RWPE2 (cell line): ENCODE results near the gene DDX41.

Experiments used
- ATAC-seq: fragments of 200-7000 bp; cut with Tn5 transposase; 3 replicates; pipeline ENCODE4 v1.9.1; 2021; ENCODE audit warnings: low read depth
- DNase-seq: peaks from one replicate; pipeline ENCODE4 v3.0.0-alpha.2; 2020; ENCODE audit warnings: low spot score
- H3K27ac ChIP-seq: fragments of 450-650 bp; 2 replicates; pipeline ENCODE4 v1.5.1; 2017; ENCODE audit warnings: mild to moderate bottlenecking; ENCODE audit not compliant: poor library complexity, severe bottlenecking
- H3K27me3 ChIP-seq: fragments of 250-450 bp; sonication (Bioruptor Pico); 2 replicates; pipeline ENCODE4 v1.5.1; 2021; ENCODE audit warnings: mild to moderate bottlenecking, moderate library complexity; ENCODE audit not compliant: insufficient read depth, poor library complexity, severe bottlenecking
- H3K36me3 ChIP-seq: fragments of 250-450 bp; sonication (Bioruptor Pico); 2 replicates; pipeline ENCODE4 v1.5.1; 2020; ENCODE audit warnings: low read depth, mild to moderate bottlenecking, moderate library complexity
- H3K4me1 ChIP-seq: fragments of 250-450 bp; sonication (Bioruptor Pico); 2 replicates; pipeline ENCODE4 v1.5.1; 2021; ENCODE audit warnings: mild to moderate bottlenecking, moderate library complexity; ENCODE audit not compliant: insufficient read depth, poor library complexity, severe bottlenecking
- H3K4me3 ChIP-seq: fragments of 250-450 bp; sonication (Bioruptor Pico); 2 replicates; pipeline ENCODE4 v1.5.1; 2021; ENCODE audit warnings: mild to moderate bottlenecking, moderate library complexity; ENCODE audit not compliant: severe bottlenecking
- H3K9me3 ChIP-seq: fragments of 250-450 bp; sonication (Bioruptor Pico); 2 replicates; pipeline ENCODE4 v1.5.1; 2021; ENCODE audit warnings: mild to moderate bottlenecking, moderate library complexity; ENCODE audit not compliant: severe bottlenecking
- CTCF ChIP-seq: fragments of 450-650 bp; IDR thresholded peaks from one replicate; pipeline ENCODE4 v1.5.1; 2017; ENCODE audit warnings: mild to moderate bottlenecking, moderate library complexity; ENCODE audit not compliant: poor library complexity, severe bottlenecking

Gene DDX41

GRCh38 chr5:177513500-177513899 is 3.3 kb downstream of the DDX41 start:
- DNase-seq, result peak; percentile 64
- Histone ChIP-seq H3K36me3 (peaks cover 62% of the 10 kb centered on the region), H3K9me3 (no peaks in the 10 kb centered on the region), H3K4me3 (no peak overlapping the region), H3K27me3 (no peaks in the 10 kb centered on the region), H3K27ac (no peak overlapping the region), H3K4me1 (no peaks in the 10 kb centered on the region)
- no peak for ATAC-seq
- no peak for TF ChIP-seq CTCF

GRCh38 chr5:177512736-177513380 is 3.9 kb downstream of the DDX41 start:
- no peak for ATAC-seq
- H3K36me3 ChIP-seq, result peaks cover 62% of the 10 kb centered on the region
- no peak for TF ChIP-seq CTCF

GRCh38 chr5:177511796-177512675 is 4.7 kb downstream of the DDX41 start:
- Histone ChIP-seq H3K4me1 (no peaks in the 10 kb centered on the region), H3K36me3 (peaks cover 62% of the 10 kb centered on the region), H3K9me3 (no peaks in the 10 kb centered on the region), H3K27ac (no peak overlapping the region), H3K4me3 (no peak overlapping the region), H3K27me3 (no peaks in the 10 kb centered on the region)
- DNase-seq (no peak), ATAC-seq (no peak)
- TF ChIP-seq CTCF, result no peak

More at GRCh38 chr5:177512736-177513380, 3.9 kb downstream of the DDX41 start:
- no peaks in the 10 kb centered on the region for H3K9me3 ChIP-seq
- peak; percentile 55 for DNase-seq
- H3K27me3 ChIP-seq, result no peaks in the 10 kb centered on the region
- H3K4me1 ChIP-seq, result no peaks in the 10 kb centered on the region
- H3K4me3 ChIP-seq, result no peak overlapping the region
- H3K27ac ChIP-seq, result no peak overlapping the region

GRCh38 chr5:177511181-177511580 is 5.6 kb downstream of the DDX41 start:
- TF ChIP-seq CTCF, result no peak
- Histone ChIP-seq H3K4me1 (no peaks in the 10 kb centered on the region), H3K36me3 (peaks cover 62% of the 10 kb centered on the region)

GRCh38 chr5:177510567-177511053 is 6.2 kb downstream of the DDX41 start:
- H3K36me3 ChIP-seq, result peaks cover 57% of the 10 kb centered on the region
- DNase-seq (no peak), ATAC-seq (no peak)
- no peaks in the 10 kb centered on the region for H3K9me3 ChIP-seq
- no peaks in the 10 kb centered on the region for H3K27me3 ChIP-seq
- H3K27ac ChIP-seq, result no peak overlapping the region
- no peaks in the 10 kb centered on the region for H3K4me1 ChIP-seq
- H3K4me3 ChIP-seq, result no peak overlapping the region
- no peak for TF ChIP-seq CTCF

More at GRCh38 chr5:177511181-177511580, 5.6 kb downstream of the DDX41 start:
- Histone ChIP-seq H3K27me3 (no peaks in the 10 kb centered on the region), H3K27ac (no peak overlapping the region), H3K9me3 (no peaks in the 10 kb centered on the region), H3K4me3 (no peak overlapping the region)
- DNase-seq, result no peak
- ATAC-seq, result no peak
